Breast epithelium (tissue), 4 donors: ENCODE results near the gene OR1I1. TPM values are rescaled to one million over a fixed set of nuclear protein-coding genes. Genes with fewer than 3 reads are reported as not detected.
"Not testable (repeated sequence)": the region's sequence is repeated elsewhere in the genome, so short reads cannot be mapped to it uniquely, and the experiment has no call there.

Experiments used
- DNase-seq, 2 donors: peaks; one replicate each; pipeline ENCODE4 v3.0.0-alpha.2; 2019; ENCODE audit warnings: low spot score in 2 of 2
- H3K27ac ChIP-seq, 2 donors: fragments of 200-600 bp; sonication (generic) in 1 of 2; one replicate each; pipeline ENCODE4 v1.5.1; 2016 to 2019; ENCODE audit warnings: mild to moderate bottlenecking in 1 of 2
- H3K27me3 ChIP-seq, 2 donors: fragments of 200-600 bp; sonication (generic) in 1 of 2; one replicate each; pipeline versions ENCODE4 v1.5.1 to v1.6.0; 2017 to 2019; ENCODE audit warnings: control low read depth in 1 of 2, mild to moderate bottlenecking in 1 of 2
- H3K36me3 ChIP-seq: fragments of 200-600 bp; one replicate; pipeline ENCODE4 v1.5.1; 2019
- H3K4me1 ChIP-seq, 2 donors: fragments of 200-600 bp; sonication (generic); one replicate each; pipeline ENCODE4 v1.5.1; 2016 to 2019; ENCODE audit warnings: control low read depth in 1 of 2
- H3K4me3 ChIP-seq, 3 donors: fragments of 200-600 bp; sonication (generic); 1 replicate in 2 of 3; 2 replicates in 1 of 3; pipeline ENCODE4 v1.5.1; 2016 to 2019; ENCODE audit warnings: mild to moderate bottlenecking in 3 of 3, moderate library complexity in 2 of 3
- H3K9me3 ChIP-seq, 2 donors: fragments of 200-600 bp; sonication (generic) in 1 of 2; one replicate each; pipeline ENCODE4 v1.5.1; 2016 to 2019; ENCODE audit warnings: control low read depth in 1 of 2
- POLR2A ChIP-seq: fragments of 450-650 bp; IDR thresholded peaks from one replicate; pipeline ENCODE4 v1.6.1; 2016; ENCODE audit warnings: antibody characterized with exemption, mild to moderate bottlenecking, moderate library complexity
- POLR2AphosphoS5 ChIP-seq, 3 donors: sonication (generic); formaldehyde crosslinking; IDR thresholded peaks; one replicate each; pipeline ENCODE4 v1.6.1; 2017; ENCODE audit warnings: antibody characterized with exemption in 3 of 3
- intact Hi-C: fragments of 100-400 bp; cut with DNase I; formaldehyde crosslinking; loops from one replicate; pipeline ENCODE4 v1.15.1; 2023; ENCODE audit warnings: low total_unique reads
- total RNA-seq, 3 donors: library from RNA; depleted of rRNA; stranded (reverse); fragments of >200 nt; gene quantifications; one replicate each; pipeline ENCODE4 v1.1.0, GENCODE V29; 2016
- TF ChIP-seq, protein P1 (sequence below), 3 donors: fragments of 450-650 bp; IDR thresholded peaks; one replicate each; pipeline ENCODE4 v1.5.1; 2016 to 2017; ENCODE audit warnings: antibody characterized with exemption in 3 of 3, mild to moderate bottlenecking in 3 of 3, moderate library complexity in 3 of 3

Gene OR1I1
- total RNA-seq, 3 donors from 2014 or later: not detected

DNA sequence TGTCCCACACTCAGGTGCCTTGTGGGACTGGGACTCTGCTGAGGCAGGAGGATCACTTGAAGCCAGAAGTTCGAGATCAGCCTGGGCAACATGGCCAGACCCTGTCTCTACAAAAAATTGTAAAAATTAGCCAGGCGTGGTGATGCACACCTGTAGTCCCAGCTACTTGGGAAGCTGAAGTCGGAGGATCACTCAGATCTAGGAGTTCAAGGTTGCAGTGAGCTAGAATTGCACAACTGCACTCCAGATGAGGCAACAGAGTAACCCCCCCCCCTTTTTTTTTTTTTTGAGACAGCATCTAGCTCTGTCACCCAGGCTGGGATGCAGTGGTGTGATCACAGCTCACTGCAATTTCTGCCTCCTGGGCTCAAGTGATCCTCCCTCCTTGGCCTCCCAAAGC, 14.2 kb downstream of the OR1I1 start:
- TF ChIP-seq POLR2A: no peak
- TF ChIP-seq POLR2AphosphoS5 (IDR thresholded peaks at IDR 0.05): no peak
- TF ChIP-seq, protein P1, sequence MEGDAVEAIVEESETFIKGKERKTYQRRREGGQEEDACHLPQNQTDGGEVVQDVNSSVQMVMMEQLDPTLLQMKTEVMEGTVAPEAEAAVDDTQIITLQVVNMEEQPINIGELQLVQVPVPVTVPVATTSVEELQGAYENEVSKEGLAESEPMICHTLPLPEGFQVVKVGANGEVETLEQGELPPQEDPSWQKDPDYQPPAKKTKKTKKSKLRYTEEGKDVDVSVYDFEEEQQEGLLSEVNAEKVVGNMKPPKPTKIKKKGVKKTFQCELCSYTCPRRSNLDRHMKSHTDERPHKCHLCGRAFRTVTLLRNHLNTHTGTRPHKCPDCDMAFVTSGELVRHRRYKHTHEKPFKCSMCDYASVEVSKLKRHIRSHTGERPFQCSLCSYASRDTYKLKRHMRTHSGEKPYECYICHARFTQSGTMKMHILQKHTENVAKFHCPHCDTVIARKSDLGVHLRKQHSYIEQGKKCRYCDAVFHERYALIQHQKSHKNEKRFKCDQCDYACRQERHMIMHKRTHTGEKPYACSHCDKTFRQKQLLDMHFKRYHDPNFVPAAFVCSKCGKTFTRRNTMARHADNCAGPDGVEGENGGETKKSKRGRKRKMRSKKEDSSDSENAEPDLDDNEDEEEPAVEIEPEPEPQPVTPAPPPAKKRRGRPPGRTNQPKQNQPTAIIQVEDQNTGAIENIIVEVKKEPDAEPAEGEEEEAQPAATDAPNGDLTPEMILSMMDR (IDR thresholded peaks at IDR 0.05): no peak
- Histone ChIP-seq H3K36me3 (no peaks in the 10 kb centered on the region), H3K27me3 (no peaks in the 10 kb centered on the region), H3K4me3 (no peak overlapping the region), H3K9me3 (no peaks in the 10 kb centered on the region), H3K4me1 (no peaks in the 10 kb centered on the region), H3K27ac (no peak overlapping the region)
- DNase-seq: no peak
- intact Hi-C loops: no loop called here

DNA sequence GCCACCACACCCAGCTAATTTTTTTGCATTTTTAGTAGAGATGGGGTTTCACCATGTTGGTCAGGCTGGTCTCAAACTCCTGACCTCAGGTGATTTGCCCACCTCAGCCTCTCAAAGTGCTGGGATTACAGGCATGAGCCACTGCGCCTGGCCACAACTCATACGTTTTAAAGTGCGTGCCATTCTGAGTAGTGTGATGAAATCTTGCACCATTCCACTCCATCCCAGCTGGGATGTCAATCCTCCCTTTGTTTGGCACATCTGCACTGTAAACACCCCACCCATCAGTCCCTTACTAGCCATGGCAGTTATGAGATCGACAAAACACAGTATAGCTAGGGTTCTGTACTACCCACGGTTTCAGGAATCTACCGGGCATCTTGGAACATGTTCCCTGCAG, 16.0 kb downstream of the OR1I1 start:
- H3K9me3 ChIP-seq, intact Hi-C loops, H3K27ac ChIP-seq, H3K4me3 ChIP-seq, H3K27me3 ChIP-seq, H3K36me3 ChIP-seq, H3K4me1 ChIP-seq, DNase-seq: not testable (repeated sequence)

DNA sequence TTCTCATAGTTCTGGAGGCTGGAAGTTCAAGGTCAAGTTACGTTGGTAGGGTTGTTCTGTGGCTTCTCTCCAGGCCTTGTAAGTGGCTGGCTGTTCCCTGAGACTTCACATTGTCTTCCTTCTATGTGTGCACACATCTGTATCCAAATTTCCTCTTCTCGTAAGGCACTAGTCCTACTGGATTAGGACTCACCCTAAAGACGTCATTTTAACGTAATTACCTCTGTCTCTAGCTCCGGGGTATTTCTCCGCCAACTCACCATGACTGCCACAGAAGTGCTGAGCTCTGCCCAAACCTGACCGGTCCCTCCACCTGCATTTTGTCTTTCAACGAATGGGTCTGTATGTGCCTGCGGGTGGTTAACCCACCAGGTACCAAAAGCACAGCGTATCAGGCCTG, 16.4 kb downstream of the OR1I1 start:
- TF ChIP-seq POLR2AphosphoS5 (IDR thresholded peaks at IDR 0.05) (no peak), POLR2A (no peak)
- TF ChIP-seq, protein P1 (IDR thresholded peaks at IDR 0.05): no peak
- H3K27me3 ChIP-seq: no peaks in the 10 kb centered on the region
- H3K36me3 ChIP-seq: no peaks in the 10 kb centered on the region
- H3K9me3 ChIP-seq: peaks cover 1 to 5% of the 10 kb centered on the region in 2 donors
- no peak overlapping the region for H3K27ac ChIP-seq
- intact Hi-C loops: no loop called here
- DNase-seq: no peak
- H3K4me3 ChIP-seq: no peak overlapping the region
- H3K4me1 ChIP-seq: no peaks in the 10 kb centered on the region

DNA sequence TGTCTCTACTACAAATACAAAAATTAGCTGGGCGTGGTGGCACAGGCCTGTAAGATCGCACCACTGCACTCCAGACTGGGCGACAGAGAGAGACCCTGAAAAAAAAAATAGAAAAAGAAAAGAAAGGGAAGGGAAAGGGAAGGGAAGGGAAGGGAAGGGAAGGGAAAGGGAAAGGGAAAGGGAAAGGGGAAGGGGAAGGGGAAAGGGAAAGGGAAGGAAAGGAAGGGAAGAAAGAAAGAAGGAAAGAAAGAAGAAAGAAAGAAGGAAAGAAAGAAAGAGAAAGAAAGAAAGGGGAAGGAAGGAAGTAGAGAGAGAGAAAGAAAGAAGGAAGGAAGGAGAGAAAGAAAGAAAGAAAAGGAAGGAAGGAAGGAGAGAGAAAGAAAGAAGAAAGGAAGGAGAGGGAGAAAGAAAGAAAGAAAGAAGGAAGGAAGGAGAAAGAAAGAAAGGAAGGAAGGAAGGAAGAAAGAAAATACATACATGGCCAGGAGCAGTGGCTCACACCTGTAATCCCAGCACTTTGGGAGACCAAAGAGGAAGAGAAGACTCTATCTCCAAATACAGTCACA, 17.1 kb downstream of the OR1I1 start:
- Histone ChIP-seq H3K27ac (no peak overlapping the region), H3K9me3 (peaks cover 8 to 11% of the 10 kb centered on the region in 2 donors), H3K27me3 (no peaks in the 10 kb centered on the region), H3K4me3 (no peak overlapping the region), H3K4me1 (no peaks in the 10 kb centered on the region), H3K36me3 (no peaks in the 10 kb centered on the region)
- intact Hi-C loops: no loop called here
- no peak for DNase-seq
- TF ChIP-seq POLR2A (no peak), POLR2AphosphoS5 (IDR thresholded peaks at IDR 0.05) (no peak)
- TF ChIP-seq, protein P1 (IDR thresholded peaks at IDR 0.05): no peak

DNA sequence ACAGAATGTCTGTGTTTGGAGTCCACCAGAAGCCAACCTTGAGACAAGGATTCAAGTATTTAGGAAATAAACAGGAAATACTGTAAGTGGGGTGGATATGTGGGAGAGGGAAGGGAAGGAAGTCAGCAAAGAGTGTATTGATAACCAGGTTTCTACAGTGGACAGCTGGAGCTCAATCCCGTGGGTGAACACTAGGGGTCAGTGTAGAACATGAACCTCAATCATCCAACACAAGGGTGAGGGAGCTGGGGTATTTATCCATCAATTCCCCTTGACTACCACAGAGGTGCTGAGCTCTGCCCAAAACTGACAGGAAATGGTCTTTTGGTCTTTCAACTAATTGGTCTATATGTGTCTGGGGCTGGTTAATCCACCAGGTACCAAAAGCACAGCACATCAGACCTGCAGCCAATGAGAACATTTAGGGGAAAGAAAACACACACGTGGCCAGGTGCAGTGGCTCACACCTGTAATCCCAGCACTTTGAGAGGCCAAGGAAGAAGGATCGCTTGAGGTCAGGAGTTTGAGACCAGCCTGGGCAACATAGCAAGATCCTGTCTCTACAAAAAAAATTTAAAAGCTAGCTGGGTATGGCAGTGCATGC, 19.6 kb downstream of the OR1I1 start:
- no peak for DNase-seq
- intact Hi-C loops: no loop called here
- Histone ChIP-seq H3K36me3 (no peaks in the 10 kb centered on the region), H3K4me3 (no peak overlapping the region), H3K4me1 (no peaks in the 10 kb centered on the region), H3K27ac (no peak overlapping the region), H3K9me3 (peaks cover 12 to 20% of the 10 kb centered on the region in 2 donors), H3K27me3 (no peaks in the 10 kb centered on the region)
- TF ChIP-seq, protein P1 (IDR thresholded peaks at IDR 0.05): peak; percentile 35 to 62 (median 49)
- no peak for TF ChIP-seq POLR2AphosphoS5 (IDR thresholded peaks at IDR 0.05)
